Sigmoid colon (tissue), 7 donors: Measurements from ENCODE around the gene CUX1. TPM values are rescaled to one million over a fixed set of nuclear protein-coding genes. Genes with fewer than 3 reads are reported as not detected.
"Not testable (repeated sequence)": the region's sequence is repeated elsewhere in the genome, so short reads cannot be mapped to it uniquely, and the experiment has no call there.

Experiments used
- DNase-seq: peaks from one replicate; pipeline ENCODE4 v3.0.0-alpha.2; 2019
- H3K27ac ChIP-seq, 4 donors: fragments of 200-600 bp; sonication (generic); one replicate each; pipeline ENCODE4 v1.5.1; 2016 to 2019; ENCODE audit warnings: mild to moderate bottlenecking in 1 of 4
- H3K27me3 ChIP-seq, 3 donors: fragments of 200-600 bp; sonication (generic); one replicate each; pipeline ENCODE4 v1.5.1; 2019; ENCODE audit warnings: mild to moderate bottlenecking in 1 of 3
- H3K36me3 ChIP-seq, 4 donors: fragments of 200-600 bp; sonication (generic); one replicate each; pipeline ENCODE4 v1.5.1; 2016 to 2019
- H3K4me1 ChIP-seq, 4 donors: fragments of 200-600 bp; sonication (generic); one replicate each; pipeline ENCODE4 v1.5.1; 2017 to 2019
- H3K4me3 ChIP-seq, 4 donors: fragments of 200-600 bp; sonication (generic); one replicate each; pipeline ENCODE4 v1.5.1; 2017 to 2019; ENCODE audit warnings: mild to moderate bottlenecking in 2 of 4, moderate library complexity in 1 of 4
- H3K9me3 ChIP-seq, 4 donors: fragments of 200-600 bp in 3 of 4; sonication (generic) in 3 of 4; one replicate each; pipeline versions ENCODE4 v1.5.1 to v1.6.1; 2013 to 2019
- EP300 ChIP-seq, 4 donors: sonication (generic); formaldehyde crosslinking; IDR thresholded peaks; one replicate each; pipeline ENCODE4 v1.6.1; 2017; ENCODE audit warnings: antibody characterized with exemption in 4 of 4
- POLR2A ChIP-seq, 2 donors: fragments of 450-650 bp; IDR thresholded peaks; one replicate each; pipeline ENCODE4 v1.6.1; 2016; ENCODE audit warnings: antibody characterized with exemption in 2 of 2, mild to moderate bottlenecking in 2 of 2, moderate library complexity in 2 of 2
- POLR2AphosphoS5 ChIP-seq, 4 donors: sonication (generic); formaldehyde crosslinking; IDR thresholded peaks; one replicate each; pipeline ENCODE4 v1.6.1; 2017; ENCODE audit warnings: antibody characterized with exemption in 4 of 4
- WGBS, 2 donors: extraction: QIAGEN DNeasy Blood & Tissue Kit; methylation state at CpG; one replicate each; pipeline ENCODE4 v1.1.7; 2013; 5-methylcytosine and 5-hydroxymethylcytosine counted together
- intact Hi-C: fragments of 100-400 bp; cut with DNase I; formaldehyde crosslinking; loops from one replicate; pipeline ENCODE4 v1.15.1; 2023
- polyA plus RNA-seq, 3 donors: library from polyadenylated mRNA; stranded (reverse); fragments of 200-250 nt; gene quantifications; one replicate each; pipeline ENCODE4 v1.2.3, GENCODE V29; 2013
- total RNA-seq, 4 donors: library from RNA; depleted of rRNA; stranded (reverse); fragments of >200 nt; gene quantifications; one replicate each; pipeline ENCODE4 v1.1.0, GENCODE V29; 2016
- TF ChIP-seq, protein P1 (sequence below), 4 experiments: fragments of 450-650 bp in 3 of 4; fragments of 200-600 bp in 1 of 4; IDR thresholded peaks; one replicate each; pipeline ENCODE4 v1.5.1; 2016 to 2019; ENCODE audit warnings: antibody characterized with exemption in 4 of 4, mild to moderate bottlenecking in 3 of 4, moderate library complexity in 2 of 4
- donor health status: healthy with polysubstance abuse.
- donor health status: Bipolar disorder and iron deficiency.
- donor health status: healthy.

CUX1 gene
- total and polyA plus RNA-seq, 7 donors: 46.7 to 127 (median 49.9) TPM

DNA sequence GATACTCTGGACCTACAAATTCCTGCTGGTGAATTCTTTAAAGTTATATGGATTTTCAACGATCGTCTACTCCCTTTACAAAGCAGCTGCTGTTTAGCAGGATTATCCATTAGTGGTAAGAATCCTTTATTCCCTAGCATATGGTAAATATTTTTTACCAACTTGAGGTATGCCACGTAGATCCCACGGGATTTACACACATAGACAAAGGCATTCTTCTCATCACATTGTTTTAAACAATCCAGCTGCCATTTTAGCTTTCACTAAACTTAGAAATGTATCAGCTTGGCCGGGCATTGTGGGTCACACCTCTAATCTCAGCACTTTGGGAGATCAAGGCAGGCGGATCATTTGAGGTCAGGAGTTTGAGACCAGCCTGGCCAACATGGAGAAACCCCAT lies 321.2 kb downstream of the CUX1 start:
- WGBS, 2 donors: 88 to 94% methylated on average over 6 of the region's 6 CpGs
- H3K4me1 ChIP-seq: no peaks in the 10 kb centered on the region
- intact Hi-C loops: no loop called here
- no peak overlapping the region for H3K4me3 ChIP-seq
- H3K9me3 ChIP-seq: no peaks in the 10 kb centered on the region
- H3K36me3 ChIP-seq: peaks cover 0 to 9% (median 3%) of the 10 kb centered on the region in 4 donors
- H3K27me3 ChIP-seq: no peaks in the 10 kb centered on the region
- no peak overlapping the region for H3K27ac ChIP-seq
- DNase-seq: no peak
- TF ChIP-seq POLR2AphosphoS5 (IDR thresholded peaks at IDR 0.05) (no peak), POLR2A (IDR thresholded peaks at IDR 0.05) (no peak), EP300 (IDR thresholded peaks at IDR 0.05) (no peak)
- TF ChIP-seq, protein P1, sequence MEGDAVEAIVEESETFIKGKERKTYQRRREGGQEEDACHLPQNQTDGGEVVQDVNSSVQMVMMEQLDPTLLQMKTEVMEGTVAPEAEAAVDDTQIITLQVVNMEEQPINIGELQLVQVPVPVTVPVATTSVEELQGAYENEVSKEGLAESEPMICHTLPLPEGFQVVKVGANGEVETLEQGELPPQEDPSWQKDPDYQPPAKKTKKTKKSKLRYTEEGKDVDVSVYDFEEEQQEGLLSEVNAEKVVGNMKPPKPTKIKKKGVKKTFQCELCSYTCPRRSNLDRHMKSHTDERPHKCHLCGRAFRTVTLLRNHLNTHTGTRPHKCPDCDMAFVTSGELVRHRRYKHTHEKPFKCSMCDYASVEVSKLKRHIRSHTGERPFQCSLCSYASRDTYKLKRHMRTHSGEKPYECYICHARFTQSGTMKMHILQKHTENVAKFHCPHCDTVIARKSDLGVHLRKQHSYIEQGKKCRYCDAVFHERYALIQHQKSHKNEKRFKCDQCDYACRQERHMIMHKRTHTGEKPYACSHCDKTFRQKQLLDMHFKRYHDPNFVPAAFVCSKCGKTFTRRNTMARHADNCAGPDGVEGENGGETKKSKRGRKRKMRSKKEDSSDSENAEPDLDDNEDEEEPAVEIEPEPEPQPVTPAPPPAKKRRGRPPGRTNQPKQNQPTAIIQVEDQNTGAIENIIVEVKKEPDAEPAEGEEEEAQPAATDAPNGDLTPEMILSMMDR (IDR thresholded peaks at IDR 0.05): no peak

DNA sequence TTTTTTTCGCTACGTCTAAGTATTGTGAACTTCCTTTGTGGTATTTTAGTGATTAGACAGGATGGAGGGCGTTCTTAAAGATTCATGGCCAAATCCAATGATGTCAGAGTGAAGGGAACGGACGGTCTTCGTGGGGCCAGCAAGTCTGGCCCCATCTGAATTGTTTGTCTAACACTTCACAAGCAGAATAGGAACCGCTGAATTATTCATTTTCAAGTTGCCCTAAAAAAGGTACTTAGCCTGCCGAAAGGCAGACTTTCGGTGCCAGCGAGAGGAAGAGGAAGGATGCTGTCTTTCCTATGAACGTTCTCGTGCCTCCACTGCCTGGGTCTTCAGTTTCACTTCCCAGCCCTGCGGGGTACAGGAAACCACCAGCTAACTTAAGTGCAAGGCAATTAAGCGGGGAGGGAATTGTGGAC lies 323.5 kb downstream of the CUX1 start:
- Histone ChIP-seq H3K36me3 (peaks cover 0 to 17% (median 3%) of the 10 kb centered on the region in 4 donors), H3K4me3 (no peak overlapping the region), H3K9me3 (no peaks in the 10 kb centered on the region), H3K4me1 (no peaks in the 10 kb centered on the region), H3K27ac (no peak overlapping the region), H3K27me3 (no peaks in the 10 kb centered on the region)
- intact Hi-C loops: no loop called here
- no peak for DNase-seq
- WGBS, 2 donors: 53 to 89% methylated on average over 14 of the region's 14 CpGs
- TF ChIP-seq EP300 (IDR thresholded peaks at IDR 0.05): no peak
- no peak for TF ChIP-seq POLR2AphosphoS5 (IDR thresholded peaks at IDR 0.05)
- TF ChIP-seq POLR2A (IDR thresholded peaks at IDR 0.05): no peak
- TF ChIP-seq, protein P1 (IDR thresholded peaks at IDR 0.05): no peak

DNA sequence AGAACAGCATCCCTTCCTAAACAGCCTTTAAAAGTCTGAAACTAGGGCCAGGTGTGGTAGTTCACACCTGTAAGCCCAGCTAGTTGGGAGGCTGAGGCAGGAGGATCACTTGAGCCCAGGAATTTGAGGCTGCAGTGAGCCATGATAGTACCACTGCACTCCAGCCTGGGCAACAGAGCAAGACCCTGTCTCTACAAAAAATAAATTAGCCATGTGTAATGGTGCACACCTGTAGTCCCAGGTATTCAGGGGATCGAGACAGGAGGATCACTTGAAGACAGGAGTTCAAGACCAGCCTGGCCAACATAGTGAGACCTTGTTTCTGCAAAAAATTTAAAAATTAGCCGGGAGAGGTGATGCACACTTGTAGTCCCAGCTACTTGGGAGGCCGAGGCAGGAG lies 325.0 kb downstream of the CUX1 start:
- H3K27ac ChIP-seq, DNase-seq, H3K4me3 ChIP-seq, H3K9me3 ChIP-seq, H3K27me3 ChIP-seq, H3K4me1 ChIP-seq, intact Hi-C loops: not testable (repeated sequence)
- WGBS, 2 donors: 96 to 97% methylated on average over 3 of the region's 3 CpGs
- H3K36me3 ChIP-seq: peaks cover 0 to 24% (median 3%) of the 10 kb centered on the region in 4 donors

DNA sequence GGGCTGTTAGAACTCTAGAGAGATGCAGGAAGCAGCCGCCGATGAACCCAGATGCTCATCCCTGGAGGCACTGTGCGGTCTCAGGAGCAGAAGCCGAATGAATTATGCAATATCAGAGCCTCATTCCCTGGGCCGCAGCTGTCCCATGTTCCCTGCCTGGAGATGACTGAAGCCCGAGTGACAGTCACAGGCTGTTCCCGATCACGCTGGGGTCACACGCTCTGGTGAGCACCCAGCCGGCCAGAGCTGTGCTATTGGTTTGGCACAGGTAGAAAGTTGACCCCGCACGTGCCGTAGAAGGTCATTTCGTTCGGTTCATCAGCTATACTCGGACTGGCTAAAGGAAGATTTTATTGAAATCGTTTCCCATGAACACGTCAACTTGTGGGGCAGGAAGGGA lies 328.7 kb downstream of the CUX1 start:
- Histone ChIP-seq H3K27ac (no peak overlapping the region), H3K4me3 (no peak overlapping the region), H3K4me1 (no peaks in the 10 kb centered on the region), H3K27me3 (no peaks in the 10 kb centered on the region), H3K9me3 (no peaks in the 10 kb centered on the region), H3K36me3 (peaks cover 0 to 15% (median 0%) of the 10 kb centered on the region in 4 donors)
- 96 to 97% methylated on average over 18 of the region's 18 CpGs for whole genome bisulfite sequencing, 2 donors
- TF ChIP-seq POLR2A (IDR thresholded peaks at IDR 0.05) (no peak), POLR2AphosphoS5 (IDR thresholded peaks at IDR 0.05) (no peak), EP300 (IDR thresholded peaks at IDR 0.05) (no peak)
- TF ChIP-seq, protein P1 (IDR thresholded peaks at IDR 0.05): no peak
- intact Hi-C loops: no loop called here
- no peak for DNase-seq

DNA sequence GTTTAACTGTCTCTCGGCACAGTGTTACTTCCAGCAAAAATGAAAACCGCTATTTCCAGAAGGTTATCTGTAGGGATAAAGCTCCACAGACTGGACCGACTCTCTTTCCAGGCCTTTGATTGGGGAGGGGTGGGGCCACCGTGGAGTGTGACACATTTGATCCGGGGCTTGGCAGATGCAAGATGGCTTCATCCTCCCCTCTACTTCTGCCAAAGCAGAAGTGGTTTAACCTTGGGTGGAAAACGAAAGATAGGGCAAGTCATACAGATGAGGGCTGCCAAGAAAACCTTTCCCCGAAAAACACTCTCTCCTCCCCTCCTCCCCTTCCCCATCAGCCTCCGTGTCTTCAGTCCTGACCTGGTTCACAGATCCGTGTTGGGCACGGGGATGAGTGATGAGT lies 329.6 kb downstream of the CUX1 start:
- no peak overlapping the region for H3K27ac ChIP-seq
- peaks cover 0 to under 1% (median 0%) of the 10 kb centered on the region in 4 donors for H3K4me1 ChIP-seq
- 65 to 85% methylated on average over 10 of the region's 10 CpGs for WGBS, 2 donors
- intact Hi-C loops: no loop called here
- no peak for DNase-seq
- H3K36me3 ChIP-seq: peaks cover 0 to 15% (median 0%) of the 10 kb centered on the region in 4 donors
- TF ChIP-seq POLR2AphosphoS5 (IDR thresholded peaks at IDR 0.05): no peak
- TF ChIP-seq, protein P1 (IDR thresholded peaks at IDR 0.05): no peak
- TF ChIP-seq EP300 (IDR thresholded peaks at IDR 0.05): no peak
- no peak for TF ChIP-seq POLR2A (IDR thresholded peaks at IDR 0.05)
- no peaks in the 10 kb centered on the region for H3K27me3 ChIP-seq
- H3K4me3 ChIP-seq: no peak overlapping the region
- H3K9me3 ChIP-seq: no peaks in the 10 kb centered on the region
